Loucy (cell line): ENCODE results near the gene GRAPL.
"Not testable (repeated sequence)": the region's sequence is repeated elsewhere in the genome, so short reads cannot be mapped to it uniquely, and the experiment has no call there.

Experiments
- CTCF ChIP-seq: fragments of 200-600 bp; sonication (generic); conservative IDR thresholded peaks from 2 replicates; pipeline ENCODE4 v1.5.1; 2014; ENCODE audit warnings: mild to moderate bottlenecking, antibody characterized with exemption, low read length
- EZH2phosphoT487 ChIP-seq: fragments of 200-600 bp; IDR thresholded peaks from 2 replicates; pipeline ENCODE4 v1.6.1; 2018; ENCODE audit warnings: antibody characterized with exemption, mild to moderate bottlenecking, moderate library complexity, borderline replicate concordance

GRCh38 chr17:19137959-19138358, 10.6 kb downstream of the GRAPL start:
- TF ChIP-seq CTCF, EZH2phosphoT487: not testable (repeated sequence)
